ENCODE data around the gene PPM1K.

DNA sequence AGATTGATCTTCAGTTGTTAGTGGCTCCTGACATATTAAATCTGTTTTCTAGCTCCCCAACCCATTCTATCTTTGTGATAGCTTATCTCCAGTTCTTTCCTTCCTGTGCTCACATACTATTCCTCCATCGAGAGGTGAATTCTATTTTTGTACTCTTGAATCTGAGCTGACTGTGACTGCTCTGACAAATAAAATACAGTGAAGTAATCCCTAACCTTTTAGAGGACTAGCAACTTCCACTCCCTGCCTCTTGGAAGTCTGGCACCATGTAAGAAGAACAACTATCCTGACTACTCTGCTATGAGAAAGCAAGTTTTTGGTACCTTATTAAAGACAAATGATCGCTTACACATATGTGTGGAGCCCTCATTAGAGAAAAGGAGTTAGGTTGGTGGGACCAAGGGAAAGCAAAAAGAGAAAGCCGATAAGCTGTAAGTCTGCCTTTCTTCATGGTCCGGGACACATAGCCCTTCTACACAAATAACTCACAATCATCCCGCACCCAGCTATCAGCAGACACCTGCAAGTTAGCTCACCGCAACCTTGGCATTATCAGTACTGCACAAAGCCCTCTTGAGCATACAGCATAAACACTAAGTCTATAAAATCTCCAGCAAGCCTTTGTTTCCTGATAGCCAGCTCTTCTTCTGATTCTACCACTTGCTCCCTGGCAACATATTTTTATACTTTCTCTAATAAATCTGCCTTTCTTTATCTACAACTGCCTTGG is 13.5 kb upstream of the PPM1K start:
- TF ChIP-seq POLR2A (IDR thresholded peaks at IDR 0.05): no peak
- TF ChIP-seq, protein P1, sequence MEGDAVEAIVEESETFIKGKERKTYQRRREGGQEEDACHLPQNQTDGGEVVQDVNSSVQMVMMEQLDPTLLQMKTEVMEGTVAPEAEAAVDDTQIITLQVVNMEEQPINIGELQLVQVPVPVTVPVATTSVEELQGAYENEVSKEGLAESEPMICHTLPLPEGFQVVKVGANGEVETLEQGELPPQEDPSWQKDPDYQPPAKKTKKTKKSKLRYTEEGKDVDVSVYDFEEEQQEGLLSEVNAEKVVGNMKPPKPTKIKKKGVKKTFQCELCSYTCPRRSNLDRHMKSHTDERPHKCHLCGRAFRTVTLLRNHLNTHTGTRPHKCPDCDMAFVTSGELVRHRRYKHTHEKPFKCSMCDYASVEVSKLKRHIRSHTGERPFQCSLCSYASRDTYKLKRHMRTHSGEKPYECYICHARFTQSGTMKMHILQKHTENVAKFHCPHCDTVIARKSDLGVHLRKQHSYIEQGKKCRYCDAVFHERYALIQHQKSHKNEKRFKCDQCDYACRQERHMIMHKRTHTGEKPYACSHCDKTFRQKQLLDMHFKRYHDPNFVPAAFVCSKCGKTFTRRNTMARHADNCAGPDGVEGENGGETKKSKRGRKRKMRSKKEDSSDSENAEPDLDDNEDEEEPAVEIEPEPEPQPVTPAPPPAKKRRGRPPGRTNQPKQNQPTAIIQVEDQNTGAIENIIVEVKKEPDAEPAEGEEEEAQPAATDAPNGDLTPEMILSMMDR (IDR thresholded peaks at IDR 0.05): no peak
